Fibroblast of lung (primary cell): ENCODE results near the gene CYBA.

Source experiments
- CTCF ChIP-seq, 2 donors: IDR thresholded peaks in 1 of 2; conservative IDR thresholded peaks in 1 of 2; 1 replicate in 1 of 2; 2 replicates in 1 of 2; pipeline ENCODE4 v1.5.1; 2011 to 2012; ENCODE audit warnings: low read length in 2 of 2, control low read depth in 1 of 2, inconsistent platforms in 1 of 2, low read depth in 1 of 2, mild to moderate bottlenecking in 1 of 2
- EZH2 ChIP-seq: IDR thresholded peaks from 2 replicates; pipeline ENCODE4 v1.5.1; 2012; ENCODE audit warnings: low read length, control low read depth, mild to moderate bottlenecking; ENCODE audit errors: missing control alignments

GRCh38 chr16:88695753-88696152 lies 44.9 kb upstream of the CYBA start:
- TF ChIP-seq CTCF (conservative IDR thresholded peaks at IDR 0.05 in 1 of 2, IDR thresholded peaks at IDR 0.05 in 1 of 2; ENCODE audit: low read depth in 1 of 2, low read length in 2 of 2) (no peak), EZH2 (no peak)
